Duodenal mucosa (tissue), 2 donors: ENCODE results near the gene HOXC10.

Experiments
- H3K27ac ChIP-seq: one replicate; pipeline ENCODE4 v1.7.0; 2013; ENCODE audit warnings: low read depth, low read length
- H3K27me3 ChIP-seq, 2 donors: one replicate each; pipeline ENCODE4 v1.7.0; 2013; ENCODE audit warnings: low read length in 2 of 2, control low read depth in 1 of 2; ENCODE audit not compliant: insufficient read depth in 2 of 2, control insufficient read depth in 1 of 2
- H3K36me3 ChIP-seq, 2 donors: one replicate each; pipeline ENCODE4 v1.7.0; 2013; ENCODE audit warnings: low read length in 2 of 2, control low read depth in 1 of 2; ENCODE audit not compliant: insufficient read depth in 2 of 2, control insufficient read depth in 1 of 2
- H3K4me1 ChIP-seq, 2 donors: one replicate each; pipeline ENCODE4 v1.7.0; 2013; ENCODE audit warnings: low read length in 2 of 2, control low read depth in 1 of 2; ENCODE audit not compliant: insufficient read depth in 2 of 2, control insufficient read depth in 1 of 2
- H3K4me3 ChIP-seq, 2 donors: one replicate each; pipeline ENCODE4 v1.7.0; 2013; ENCODE audit warnings: low read length in 2 of 2, low read depth in 1 of 2
- H3K9ac ChIP-seq, 2 donors: one replicate each; pipeline ENCODE4 v1.7.0; 2013; ENCODE audit warnings: low read length in 2 of 2, low read depth in 1 of 2
- H3K9me3 ChIP-seq, 2 donors: one replicate each; pipeline ENCODE4 v1.7.0; 2013; ENCODE audit warnings: low read length in 2 of 2, control low read depth in 1 of 2; ENCODE audit not compliant: control insufficient read depth in 1 of 2

Gene HOXC10

DNA sequence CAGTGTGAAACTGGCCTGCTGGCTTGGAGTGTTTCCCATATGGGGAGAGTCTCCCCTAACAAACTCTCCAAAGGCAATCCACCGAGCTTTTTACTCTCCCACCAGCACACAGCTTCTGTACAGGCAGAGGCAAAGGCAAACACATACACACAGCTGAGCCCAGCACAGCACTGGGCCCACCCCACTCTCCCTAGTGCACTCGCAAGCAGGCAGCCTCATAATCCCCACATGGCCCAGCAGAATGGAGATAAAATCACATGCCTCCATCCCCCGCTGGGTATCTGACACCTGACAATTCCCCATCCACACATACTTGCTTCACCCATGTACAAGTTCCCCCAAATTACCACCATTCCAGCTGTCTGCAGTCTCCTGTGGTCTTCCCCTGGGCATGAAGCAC lies 26.8 kb upstream of the HOXC10 start:
- Histone ChIP-seq H3K27ac (no peak overlapping the region), H3K9ac (no peak overlapping the region), H3K9me3 (no peaks in the 10 kb centered on the region), H3K27me3 (peaks cover 96 to 99% of the 10 kb centered on the region in 2 donors), H3K36me3 (no peaks in the 10 kb centered on the region), H3K4me1 (peaks cover 0 to 3% of the 10 kb centered on the region in 2 donors), H3K4me3 (no peak overlapping the region)

DNA sequence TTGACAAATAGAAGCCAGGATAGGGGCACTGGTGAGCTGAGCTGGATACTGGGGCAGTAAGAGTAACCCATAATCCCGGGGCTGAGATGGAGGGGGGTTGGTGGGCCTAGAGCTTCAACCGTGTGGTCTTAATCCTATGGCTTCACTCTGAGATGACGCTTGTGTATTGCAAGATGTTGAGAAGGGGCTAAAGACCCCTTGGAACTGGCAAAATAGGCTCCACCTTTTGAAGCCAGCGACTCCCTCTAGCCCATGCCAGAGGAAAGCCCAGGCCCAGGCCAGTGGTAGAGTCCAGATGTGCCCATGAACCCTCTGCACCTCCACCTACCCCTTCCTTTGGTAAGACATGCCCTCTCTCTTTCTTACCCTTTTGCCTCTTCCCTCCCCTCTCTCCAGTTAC lies 25.6 kb upstream of the HOXC10 start:
- Histone ChIP-seq H3K27ac (no peak overlapping the region), H3K36me3 (no peaks in the 10 kb centered on the region), H3K9ac (no peak overlapping the region), H3K9me3 (no peaks in the 10 kb centered on the region), H3K4me3 (no peak overlapping the region), H3K4me1 (peaks cover under 1 to 4% of the 10 kb centered on the region in 2 donors), H3K27me3 (peaks cover 96 to 99% of the 10 kb centered on the region in 2 donors)

DNA sequence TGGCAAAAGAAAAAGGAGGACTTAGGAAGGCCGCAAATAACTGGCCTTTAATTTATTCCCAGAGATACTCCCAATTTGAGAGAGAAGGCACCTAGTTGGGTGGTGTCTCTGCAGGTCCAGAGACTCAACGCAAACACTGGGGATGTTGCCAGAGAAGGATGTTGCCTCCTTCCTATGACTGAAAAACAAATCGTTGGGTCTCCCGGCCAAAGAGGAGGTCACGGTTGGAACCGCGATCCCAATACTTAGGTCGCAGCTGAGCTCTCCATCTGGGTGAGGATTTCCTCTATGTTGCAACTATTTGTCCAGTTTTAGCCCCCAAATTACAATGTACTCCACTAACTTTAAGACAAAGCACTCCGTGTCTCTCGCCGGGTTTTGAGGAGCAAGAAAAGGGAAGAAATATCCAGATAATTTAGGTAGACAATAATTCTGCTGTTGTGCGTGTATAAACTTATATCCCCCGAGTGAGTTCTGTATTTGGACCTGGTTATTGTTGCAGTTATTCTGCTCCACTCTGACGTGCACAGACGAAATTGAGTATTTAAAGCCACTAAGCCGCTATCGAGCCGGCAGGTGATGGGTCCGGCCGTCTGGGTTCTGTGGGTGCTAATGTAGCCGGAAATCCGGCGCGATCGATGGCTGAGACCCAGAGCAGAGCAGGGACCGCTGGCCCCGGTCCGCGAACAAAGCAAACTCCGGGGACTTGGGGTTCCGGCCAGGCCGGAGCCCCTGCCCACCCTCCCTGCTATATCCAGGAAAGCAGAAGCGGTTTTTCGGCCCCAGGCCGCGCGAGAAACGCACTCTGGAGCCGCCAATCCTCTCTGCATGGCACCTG lies 24.5 kb upstream of the HOXC10 start:
- Histone ChIP-seq H3K9ac (no peak overlapping the region), H3K27ac (no peak overlapping the region), H3K4me1 (peaks cover 4% of the 10 kb centered on the region in 2 donors), H3K4me3 (no peak overlapping the region), H3K27me3 (peaks cover 98 to 99% of the 10 kb centered on the region in 2 donors), H3K9me3 (no peaks in the 10 kb centered on the region), H3K36me3 (no peaks in the 10 kb centered on the region)

DNA sequence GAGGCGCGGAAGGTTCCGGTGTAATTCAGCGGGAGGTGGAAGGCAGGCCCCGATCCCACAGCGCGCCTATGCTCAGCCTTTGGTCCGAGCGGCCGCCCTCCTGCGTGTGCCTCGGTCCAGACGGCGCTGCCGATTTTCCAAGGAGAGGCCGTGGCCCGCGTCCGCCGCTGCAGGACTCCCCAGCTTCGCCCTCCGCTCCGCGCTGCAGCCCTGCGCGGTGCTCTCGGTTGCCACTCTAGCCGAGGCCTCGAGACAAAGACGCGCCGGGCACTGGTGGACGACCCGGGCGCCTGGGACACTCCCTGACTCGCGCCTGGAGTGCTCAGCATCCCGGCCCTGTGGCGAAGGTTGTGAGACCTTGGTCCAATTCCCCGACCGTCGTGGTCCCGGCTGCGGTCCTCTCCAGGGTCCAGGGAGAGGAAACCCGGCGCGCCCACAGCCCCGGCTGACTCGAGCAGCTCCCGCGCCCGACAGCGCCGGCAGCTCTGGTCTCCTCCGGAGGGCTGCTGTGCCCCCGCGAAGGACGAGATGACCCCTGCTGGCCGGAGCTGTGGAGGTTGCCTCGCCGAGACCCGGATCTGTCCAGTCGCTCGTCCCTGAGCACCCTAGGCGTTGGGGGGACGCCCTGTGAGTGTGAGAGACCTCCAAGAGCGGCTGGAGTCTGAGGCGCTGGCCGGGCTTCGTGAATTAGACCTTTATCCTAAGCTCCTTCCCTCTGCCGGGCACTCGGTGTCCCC lies 23.8 kb upstream of the HOXC10 start:
- H3K36me3 ChIP-seq = no peaks in the 10 kb centered on the region
- H3K4me1 ChIP-seq = peaks cover 4% of the 10 kb centered on the region in 2 donors
- H3K4me3 ChIP-seq = no peak overlapping the region
- no peaks in the 10 kb centered on the region for H3K9me3 ChIP-seq
- H3K27me3 ChIP-seq = peaks cover 96 to 99% of the 10 kb centered on the region in 2 donors
- no peak overlapping the region for H3K9ac ChIP-seq
- no peak overlapping the region for H3K27ac ChIP-seq

DNA sequence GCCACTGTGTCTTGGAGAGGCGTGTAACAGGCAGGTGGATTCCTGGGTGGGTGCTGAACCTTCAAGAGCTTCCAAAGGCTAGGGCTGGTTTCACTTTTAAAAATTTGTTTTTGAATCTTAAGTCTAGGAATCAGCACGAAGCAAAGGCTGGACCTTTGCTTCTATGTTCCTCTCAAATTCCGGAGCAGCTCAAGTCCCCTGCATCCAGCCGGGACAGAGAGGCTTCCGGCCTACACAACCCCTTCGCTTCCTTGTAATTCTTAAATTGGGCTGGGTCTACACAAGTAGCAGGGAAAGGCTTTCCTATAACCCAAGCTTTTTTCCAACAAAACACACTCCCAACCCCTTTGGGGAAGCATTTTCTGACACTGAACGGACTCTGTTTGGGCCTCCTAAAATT lies 21.9 kb upstream of the HOXC10 start:
- H3K9me3 ChIP-seq = no peaks in the 10 kb centered on the region
- H3K4me3 ChIP-seq = no peak overlapping the region
- H3K36me3 ChIP-seq = no peaks in the 10 kb centered on the region
- H3K27ac ChIP-seq = no peak overlapping the region
- H3K9ac ChIP-seq = no peak overlapping the region
- peaks cover 96 to 99% of the 10 kb centered on the region in 2 donors for H3K27me3 ChIP-seq
- peaks cover 4% of the 10 kb centered on the region in 2 donors for H3K4me1 ChIP-seq

DNA sequence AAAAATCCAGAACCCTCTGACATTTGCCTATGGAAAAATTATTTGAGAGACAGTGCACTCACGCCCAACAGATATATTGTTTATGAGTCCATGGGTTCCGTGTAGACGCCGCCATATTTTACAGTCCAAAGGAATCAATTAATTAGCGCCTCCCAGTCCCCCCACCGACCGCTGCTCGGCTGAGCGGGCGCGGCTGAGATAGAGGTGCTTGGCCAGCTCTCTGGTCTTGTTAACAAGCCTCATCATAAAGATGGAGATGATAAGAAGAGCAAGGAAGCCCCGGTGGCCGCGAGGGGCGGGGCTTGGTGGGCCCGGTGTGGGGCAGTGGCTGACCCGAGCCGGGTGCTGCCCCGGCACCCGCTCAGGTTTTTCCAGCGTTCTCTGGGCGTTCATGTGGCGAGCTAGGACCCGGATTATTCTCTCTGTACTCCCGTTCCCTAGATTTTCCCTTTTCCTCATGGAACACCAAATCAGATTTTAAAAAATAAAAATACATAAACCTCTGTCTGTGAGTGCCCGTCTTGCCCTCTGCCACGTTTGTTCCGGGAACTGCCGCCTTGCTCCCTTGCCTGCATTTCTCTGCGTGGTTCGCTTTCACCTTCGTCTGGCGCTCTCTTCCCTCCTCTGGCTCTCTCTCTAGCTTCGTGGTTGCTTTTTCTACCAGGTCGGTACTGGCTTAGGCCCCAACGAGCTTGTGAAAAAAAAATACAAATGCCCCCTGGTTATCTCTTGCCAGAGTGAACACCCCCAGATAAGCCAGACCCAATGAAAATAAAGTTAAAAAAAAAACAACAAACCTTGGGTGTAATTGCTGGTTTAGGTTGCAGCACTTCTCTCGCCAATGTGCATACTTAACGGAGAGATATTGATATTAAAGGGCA lies 21.3 kb upstream of the HOXC10 start:
- Histone ChIP-seq H3K36me3 (no peaks in the 10 kb centered on the region), H3K27me3 (peaks cover 96 to 99% of the 10 kb centered on the region in 2 donors), H3K9ac (no peak overlapping the region), H3K9me3 (no peaks in the 10 kb centered on the region), H3K4me1 (peaks cover 4% of the 10 kb centered on the region in 2 donors), H3K27ac (no peak overlapping the region), H3K4me3 (no peak overlapping the region)

DNA sequence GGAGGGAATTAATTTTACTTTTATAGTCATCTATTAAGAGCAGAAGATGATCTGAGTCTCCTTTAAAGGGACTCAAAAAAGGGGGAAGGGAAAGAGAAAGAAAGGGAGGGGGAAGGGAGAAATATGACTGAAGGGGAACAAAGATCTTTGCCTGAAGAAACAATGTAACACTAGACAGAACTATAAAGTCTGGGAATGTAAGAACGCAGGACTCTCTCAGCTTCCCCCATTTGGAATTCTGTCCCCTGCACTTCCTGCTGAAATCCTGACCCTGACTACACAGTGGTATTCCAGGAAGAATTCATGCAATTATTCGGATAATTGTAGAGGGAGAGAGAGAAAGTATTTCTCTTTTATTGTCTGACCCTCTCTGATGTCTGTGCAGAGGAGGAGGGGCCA lies 20.6 kb upstream of the HOXC10 start:
- Histone ChIP-seq H3K27ac (no peak overlapping the region), H3K4me1 (peaks cover 4% of the 10 kb centered on the region in 2 donors), H3K9me3 (no peaks in the 10 kb centered on the region), H3K4me3 (peak overlapping the region in 1 of 2 donors; percentile 21), H3K36me3 (no peaks in the 10 kb centered on the region), H3K9ac (no peak overlapping the region), H3K27me3 (peaks cover 96 to 100% of the 10 kb centered on the region in 2 donors)

DNA sequence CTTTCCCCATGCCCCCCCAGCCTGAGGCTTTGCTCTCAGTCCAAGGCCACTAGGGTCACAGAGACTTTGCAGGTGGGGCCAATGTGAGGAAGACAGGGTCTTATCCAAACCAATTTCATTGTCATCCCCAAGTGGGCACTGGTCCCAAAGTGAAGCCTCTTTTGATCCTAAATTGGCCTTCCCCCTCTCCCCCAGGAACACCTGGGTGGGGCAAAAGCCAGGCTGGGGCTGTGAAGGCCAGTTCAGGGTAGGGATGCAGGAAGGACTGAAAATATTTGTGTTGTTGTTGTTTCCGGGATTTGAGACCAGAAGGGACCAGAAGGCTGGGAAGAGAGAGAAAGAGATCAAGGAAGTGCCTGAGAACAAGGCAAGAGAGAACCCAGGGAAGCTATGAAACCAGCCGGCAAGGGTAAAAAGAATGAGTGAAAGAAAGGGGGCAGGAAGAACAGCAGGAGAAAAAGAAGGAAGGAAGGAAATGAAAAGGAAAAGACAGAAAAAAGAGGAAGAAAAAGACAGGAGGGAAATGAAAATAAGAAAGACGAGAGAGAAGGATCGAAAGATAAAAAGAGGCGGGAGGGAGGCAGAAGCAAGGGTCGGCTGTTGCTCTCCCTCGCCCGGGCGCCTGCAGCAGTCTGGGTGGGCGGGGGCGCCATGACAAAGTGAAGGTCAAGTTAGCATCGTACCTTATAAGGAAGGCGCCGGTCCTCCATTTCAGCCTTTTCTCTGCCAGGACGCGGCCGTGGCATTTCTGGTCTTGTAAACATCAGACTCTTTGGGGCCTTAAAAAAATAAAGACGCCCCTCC lies 19.5 kb upstream of the HOXC10 start:
- Histone ChIP-seq H3K9me3 (no peaks in the 10 kb centered on the region), H3K9ac (no peak overlapping the region), H3K36me3 (no peaks in the 10 kb centered on the region), H3K27me3 (peaks cover 96 to 100% of the 10 kb centered on the region in 2 donors), H3K4me1 (peaks cover 4% of the 10 kb centered on the region in 2 donors), H3K27ac (no peak overlapping the region), H3K4me3 (no peak overlapping the region)

DNA sequence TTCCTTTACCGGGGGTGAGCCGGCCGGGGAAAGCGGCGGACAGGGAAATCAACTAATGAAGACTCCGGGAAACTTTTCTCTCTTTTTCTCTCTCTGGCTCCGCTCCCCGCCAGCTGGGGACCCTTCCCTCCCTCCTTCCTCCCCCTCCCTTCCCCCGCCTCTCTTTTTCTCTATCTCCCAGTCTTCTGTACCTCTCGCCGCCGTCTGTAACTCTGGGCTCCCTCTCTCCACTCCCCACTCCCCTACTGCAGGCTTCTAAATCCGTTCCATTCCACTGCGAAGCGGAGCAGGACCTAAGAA lies 18.9 kb upstream of the HOXC10 start:
- Histone ChIP-seq H3K36me3 (no peaks in the 10 kb centered on the region), H3K4me3 (no peak overlapping the region), H3K4me1 (peaks cover 4% of the 10 kb centered on the region in 2 donors), H3K9ac (no peak overlapping the region), H3K9me3 (no peaks in the 10 kb centered on the region), H3K27ac (no peak overlapping the region), H3K27me3 (peaks cover 96 to 100% of the 10 kb centered on the region in 2 donors)
